GM19467 (cell line): ENCODE results near the gene CD34.

Experiments
- ATAC-seq: cut with Tn5 transposase; IDR thresholded peaks from one replicate; pipeline ENCODE4 v1.9.1; 2021; ENCODE audit warnings: mild to moderate bottlenecking, moderate library complexity; ENCODE audit not compliant: unreplicated experiment

CD34 gene

GRCh38 chr1:207901041-207901653, 9.8 kb downstream of the CD34 start:
- ATAC-seq: no peak

GRCh38 chr1:207898836-207899235, 12.1 kb downstream of the CD34 start:
- no peak for ATAC-seq

GRCh38 chr1:207898260-207898659, 12.7 kb downstream of the CD34 start:
- no peak for ATAC-seq

GRCh38 chr1:207897188-207897587, 13.7 kb downstream of the CD34 start:
- ATAC-seq: no peak

GRCh38 chr1:207896547-207896946, 14.4 kb downstream of the CD34 start:
- ATAC-seq: no peak

GRCh38 chr1:207894704-207895103, 16.2 kb downstream of the CD34 start:
- no peak for ATAC-seq

GRCh38 chr1:207893737-207894582, 17.0 kb downstream of the CD34 start:
- no peak for ATAC-seq

GRCh38 chr1:207892764-207893163, 18.2 kb downstream of the CD34 start:
- no peak for ATAC-seq

- ATAC-seq: no peak
Measured at GRCh38 chr1:207891148-207891547, 19.8 kb downstream of the CD34 start.

GRCh38 chr1:207890136-207890738, 20.7 kb downstream of the CD34 start:
- no peak for ATAC-seq

GRCh38 chr1:207888652-207889051, 22.3 kb downstream of the CD34 start:
- ATAC-seq: no peak

- no peak for ATAC-seq
Measured at GRCh38 chr1:207887542-207888201, 23.3 kb downstream of the CD34 start.

- ATAC-seq: no peak
Measured at GRCh38 chr1:207886227-207886626, 24.7 kb downstream of the CD34 start.

- peak; percentile 64 for ATAC-seq
Measured at GRCh38 chr1:207885129-207886032, 25.5 kb downstream of the CD34 start.

- ATAC-seq: no peak
Measured at GRCh38 chr1:207884266-207885029, 26.5 kb downstream of the CD34 start.

- no peak for ATAC-seq
Measured at GRCh38 chr1:207883660-207884250, 27.2 kb downstream of the CD34 start.

- no peak for ATAC-seq
Measured at GRCh38 chr1:207883104-207883651, 27.7 kb downstream of the CD34 start.

GRCh38 chr1:207882692-207883091, 28.2 kb downstream of the CD34 start:
- ATAC-seq: no peak

- ATAC-seq: no peak
Measured at GRCh38 chr1:207878939-207879338, 32.0 kb downstream of the CD34 start.
